Kidney epithelial cell (primary cell): ENCODE data around the gene CEP152. TPM values are rescaled to one million over a fixed set of nuclear protein-coding genes. Genes with fewer than 3 reads are reported as not detected.

ENCODE experiments used
- DNase-seq: peaks from one replicate; pipeline ENCODE4 v3.0.0-alpha.2; 2010; ENCODE audit warnings: low read depth
- H3K27me3 ChIP-seq: 2 replicates; pipeline ENCODE4 v1.6.0; 2011; ENCODE audit warnings: low read length; ENCODE audit not compliant: control insufficient read depth, insufficient read depth
- H3K36me3 ChIP-seq: 2 replicates; pipeline ENCODE4 v1.5.1; 2011; ENCODE audit warnings: low read length; ENCODE audit not compliant: control insufficient read depth, insufficient read depth
- H3K4me3 ChIP-seq: 2 replicates; pipeline ENCODE4 v1.5.1; 2011; ENCODE audit warnings: low read depth, mild to moderate bottlenecking, control low read depth, low read length
- CTCF ChIP-seq: IDR thresholded peaks from 2 replicates; pipeline ENCODE4 v1.5.1; 2011; ENCODE audit warnings: mild to moderate bottlenecking, moderate library complexity, low read length, control low read depth, inconsistent platforms; ENCODE audit not compliant: insufficient read depth, poor library complexity, severe bottlenecking
- total RNA-seq: library from RNA; depleted of rRNA; stranded (reverse); fragments of >200 nt; gene quantifications from 2 replicates; pipeline ENCODE4 v1.2.3, GENCODE V29; 2015

Gene CEP152
- total RNA-seq, 1 donor from 2014 or later = 3.2 TPM

DNA sequence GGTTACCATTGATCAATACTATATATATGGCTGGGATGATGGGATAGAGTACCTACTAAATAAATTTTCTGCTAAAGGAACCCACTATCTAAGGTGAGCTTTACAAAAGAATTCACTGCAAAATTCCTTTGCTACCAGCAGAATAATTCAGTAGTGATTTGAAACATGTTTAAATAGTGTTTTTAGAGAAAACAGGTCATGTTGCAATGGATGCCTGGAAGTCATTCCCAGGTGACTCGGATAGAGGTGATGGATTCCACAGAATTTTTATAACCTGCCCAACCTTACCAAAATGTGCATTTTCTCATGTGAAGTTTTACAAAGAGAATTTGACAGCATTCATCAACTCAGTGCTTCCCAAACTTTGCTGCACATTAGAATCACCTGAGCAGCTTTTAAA is 53.2 kb downstream of the CEP152 start:
- TF ChIP-seq CTCF = no peak

GRCh38 chr15:48754011-48754410 is 56.9 kb downstream of the CEP152 start:
- no peak for DNase-seq
- TF ChIP-seq CTCF = no peak

More for the DNA sequence above, 53.2 kb downstream of the CEP152 start:
- Histone ChIP-seq H3K4me3 (no peak overlapping the region), H3K27me3 (no peaks in the 10 kb centered on the region), H3K36me3 (no peaks in the 10 kb centered on the region)
- no peak for DNase-seq

DNA sequence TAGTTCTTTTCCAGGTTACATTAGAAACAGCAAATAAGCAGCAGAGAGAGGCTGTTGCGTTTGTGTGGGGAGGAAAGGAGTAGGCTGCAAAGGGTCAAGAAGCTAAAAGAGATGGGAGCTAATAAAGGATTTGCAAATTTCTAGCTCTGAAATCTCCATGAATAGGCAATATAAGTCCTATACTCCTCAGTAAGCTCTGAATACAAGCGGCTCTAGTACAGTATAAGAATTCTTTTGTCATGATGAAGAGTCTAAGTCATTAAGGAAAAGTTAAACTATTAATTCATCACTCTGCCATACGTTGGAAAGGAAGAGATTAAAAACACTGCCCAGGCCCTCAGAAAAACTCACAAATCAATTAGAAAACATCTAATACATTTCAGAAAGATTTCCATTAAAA is 59.3 kb downstream of the CEP152 start:
- H3K36me3 ChIP-seq = no peaks in the 10 kb centered on the region
- no peak for DNase-seq
- TF ChIP-seq CTCF = no peak
- H3K4me3 ChIP-seq = no peak overlapping the region
- H3K27me3 ChIP-seq = no peaks in the 10 kb centered on the region

More at GRCh38 chr15:48754011-48754410, 56.9 kb downstream of the CEP152 start:
- Histone ChIP-seq H3K4me3 (no peak overlapping the region), H3K27me3 (no peaks in the 10 kb centered on the region), H3K36me3 (no peaks in the 10 kb centered on the region)

- Histone ChIP-seq H3K4me3 (no peak overlapping the region), H3K27me3 (no peaks in the 10 kb centered on the region), H3K36me3 (no peaks in the 10 kb centered on the region)
- DNase-seq = no peak
- TF ChIP-seq CTCF = no peak
These were observed 62.3 kb downstream of the CEP152 start for GRCh38 chr15:48748535-48748934.

GRCh38 chr15:48733615-48734014 is 77.3 kb downstream of the CEP152 start:
- no peak for DNase-seq
- Histone ChIP-seq H3K4me3 (no peak overlapping the region), H3K27me3 (no peaks in the 10 kb centered on the region), H3K36me3 (no peaks in the 10 kb centered on the region)
- no peak for TF ChIP-seq CTCF

DNA sequence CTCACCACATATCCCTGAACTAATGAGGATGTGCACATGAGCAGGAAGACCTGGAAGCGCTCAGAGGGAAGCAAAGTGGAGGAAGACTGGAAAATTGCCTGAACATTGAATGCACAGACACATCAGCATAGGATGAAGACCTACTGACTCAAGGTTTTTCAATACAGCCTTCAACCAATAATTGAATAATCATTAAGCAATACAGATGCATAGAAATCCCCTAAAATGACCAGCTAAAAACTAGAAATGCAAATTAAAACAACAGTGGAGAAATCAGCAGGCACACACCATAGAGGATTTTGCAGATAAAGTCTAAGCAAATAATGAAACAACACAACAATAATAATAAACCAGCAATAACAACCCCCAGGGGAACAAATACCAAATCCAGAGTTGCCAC is 80.4 kb downstream of the CEP152 start:
- DNase-seq = no peak
- Histone ChIP-seq H3K4me3 (no peak overlapping the region), H3K36me3 (no peaks in the 10 kb centered on the region), H3K27me3 (no peaks in the 10 kb centered on the region)
- TF ChIP-seq CTCF = no peak
